Measurements from ENCODE around the gene HNRNPM.
A peak's percentile ranks its signal among the peaks of the same experiment; 100 is the strongest.
"Not testable (repeated sequence)": the region's sequence is repeated elsewhere in the genome, so short reads cannot be mapped to it uniquely, and the experiment has no call there.

The HNRNPM gene

DNA sequence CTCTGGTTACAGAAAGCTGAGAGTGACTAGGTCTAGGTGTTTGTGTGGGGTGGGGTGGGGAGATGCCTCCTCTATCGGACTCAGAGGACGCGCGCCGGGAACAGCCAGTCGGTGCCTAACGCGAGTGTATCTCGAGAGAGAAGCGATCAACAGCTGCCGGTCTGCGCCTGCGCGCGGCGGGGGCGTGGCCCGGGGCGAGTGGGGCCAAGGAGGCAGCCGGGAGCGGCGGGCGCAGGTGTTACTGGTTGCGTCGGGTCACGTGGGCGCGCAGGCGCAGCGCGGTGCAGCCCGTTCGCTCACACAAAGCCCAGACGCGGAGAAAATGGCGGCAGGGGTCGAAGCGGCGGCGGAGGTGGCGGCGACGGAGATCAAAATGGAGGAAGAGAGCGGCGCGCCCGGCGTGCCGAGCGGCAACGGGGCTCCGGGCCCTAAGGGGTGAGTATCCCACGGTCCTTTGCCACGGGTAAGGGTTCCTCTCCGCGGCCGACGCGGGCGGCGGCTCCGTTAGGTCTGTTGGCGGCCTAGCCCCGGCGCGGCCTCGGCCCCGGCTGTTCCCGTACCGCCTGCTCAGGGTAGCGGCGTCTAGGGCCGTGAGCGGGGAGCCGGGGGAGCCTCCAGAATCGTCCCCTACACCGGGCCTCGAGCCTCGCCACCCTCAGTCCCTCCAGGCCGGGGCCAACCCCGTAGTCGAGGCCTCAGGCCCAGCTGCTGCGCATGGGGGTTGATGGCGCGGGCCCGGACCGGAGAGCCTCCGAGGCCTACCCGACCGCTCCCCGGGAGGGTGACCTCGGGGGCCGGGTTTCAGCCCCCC is at the start of gene HNRNPM:
Gene HNRNPM (plus strand): TSS at position 299 of the 811 bp plus-strand sequence. CDS start 24 bp downstream, at position 323.
- DNase-seq (ENCODE audit: low spot score): peak; percentile 95
- FAIRE-seq: peak; percentile 4

DNA sequence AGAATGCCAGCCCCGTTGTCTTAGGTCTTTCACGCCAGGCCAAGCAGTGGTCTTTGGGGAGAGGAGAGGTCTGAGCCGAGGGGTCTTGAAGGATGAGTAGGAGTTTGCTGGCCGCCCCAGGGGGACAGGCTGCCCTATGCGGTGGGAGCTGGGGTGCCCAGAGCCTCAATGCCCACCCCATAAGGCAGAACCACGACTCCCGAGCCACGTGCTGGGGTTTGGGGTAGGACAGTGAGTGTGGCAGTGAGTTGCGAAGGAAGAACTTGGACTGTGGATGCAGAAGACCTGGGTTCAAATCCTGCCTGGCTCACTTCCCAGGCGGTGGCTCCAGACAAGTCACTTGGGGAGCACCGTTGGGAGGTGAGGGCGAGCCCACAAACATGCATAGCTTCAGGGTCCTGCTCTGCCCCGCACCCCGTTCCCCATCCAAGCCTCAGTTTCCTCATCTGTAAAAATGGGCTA is 49.1 kb upstream of the HNRNPM start:
- DNase-seq (ENCODE audit: low spot score) (no peak), FAIRE-seq (no peak)

DNA sequence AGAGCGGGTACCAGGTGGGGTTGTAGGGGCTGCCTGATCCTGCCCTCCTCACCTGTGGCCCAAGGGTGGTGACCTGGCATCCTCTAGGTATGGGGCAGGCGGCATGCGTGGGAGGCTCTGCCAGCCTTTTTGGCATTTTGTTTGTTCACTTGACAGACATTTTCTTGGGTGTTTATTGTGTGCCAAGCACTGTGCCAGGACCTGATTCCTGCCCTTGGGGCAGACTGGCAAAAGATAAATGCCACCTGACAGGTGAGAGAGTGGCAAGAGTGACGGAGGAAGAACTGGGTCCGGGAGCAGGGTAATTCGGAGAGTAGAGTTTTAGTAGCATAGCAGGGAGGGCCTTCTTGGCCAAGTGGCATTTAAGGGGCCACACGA is 48.6 kb upstream of the HNRNPM start:
- FAIRE-seq: no peak
- DNase-seq (ENCODE audit: low spot score): no peak

DNA sequence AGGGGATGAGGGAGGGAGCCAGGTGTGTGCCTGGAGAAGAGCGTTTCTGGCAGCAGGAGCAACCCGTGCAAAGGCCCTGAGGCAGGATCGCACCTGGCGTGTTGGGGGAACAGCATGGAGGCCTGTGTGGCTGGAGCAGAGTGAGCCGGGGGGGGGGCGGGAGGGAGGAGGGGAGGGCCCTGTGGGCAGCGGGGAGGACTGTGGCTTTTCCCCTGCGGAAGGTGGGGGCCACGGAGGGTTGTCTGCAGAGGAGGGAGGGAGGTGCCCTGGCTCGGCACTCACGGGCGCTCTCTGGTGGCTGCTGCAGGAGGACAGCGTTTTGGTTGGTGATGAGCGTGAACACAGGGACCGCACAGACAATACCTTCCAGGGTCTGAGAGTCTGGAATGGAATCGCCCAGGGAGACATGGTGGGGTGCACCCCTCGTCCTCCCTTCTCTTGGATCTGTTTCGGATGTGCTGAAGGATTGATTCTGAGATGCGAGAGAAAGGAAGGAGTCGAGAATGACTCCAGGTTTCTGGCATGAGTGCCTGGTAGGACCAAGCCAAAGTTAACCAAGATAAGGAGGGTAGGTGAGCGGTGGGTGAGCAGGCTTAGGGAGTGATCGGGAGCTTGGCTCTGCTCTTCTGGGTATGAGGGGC is 48.1 kb upstream of the HNRNPM start:
- DNase-seq (ENCODE audit: low spot score) (peak; percentile 19), FAIRE-seq (no peak)

DNA sequence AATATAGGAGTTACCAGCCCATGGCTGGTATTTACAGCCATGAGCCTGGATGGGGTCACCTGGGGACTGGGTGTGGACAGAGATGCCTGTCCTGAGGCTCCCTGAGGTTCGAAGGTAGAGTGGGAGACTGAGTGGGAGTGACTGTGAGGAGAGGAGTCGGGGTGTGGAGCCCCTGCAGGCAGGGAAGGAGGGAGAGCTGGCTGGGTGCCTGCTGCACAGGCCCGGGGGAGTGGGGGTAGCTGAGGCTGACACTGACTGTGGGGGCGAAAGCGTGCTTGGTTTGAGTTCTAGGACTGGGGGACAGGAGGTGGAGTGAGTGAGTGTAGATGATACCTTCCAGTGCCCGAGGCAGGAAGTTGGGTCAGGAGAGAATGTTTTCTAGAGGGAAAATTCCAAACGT is 47.5 kb upstream of the HNRNPM start:
- DNase-seq (ENCODE audit: low spot score): no peak
- no peak for FAIRE-seq

DNA sequence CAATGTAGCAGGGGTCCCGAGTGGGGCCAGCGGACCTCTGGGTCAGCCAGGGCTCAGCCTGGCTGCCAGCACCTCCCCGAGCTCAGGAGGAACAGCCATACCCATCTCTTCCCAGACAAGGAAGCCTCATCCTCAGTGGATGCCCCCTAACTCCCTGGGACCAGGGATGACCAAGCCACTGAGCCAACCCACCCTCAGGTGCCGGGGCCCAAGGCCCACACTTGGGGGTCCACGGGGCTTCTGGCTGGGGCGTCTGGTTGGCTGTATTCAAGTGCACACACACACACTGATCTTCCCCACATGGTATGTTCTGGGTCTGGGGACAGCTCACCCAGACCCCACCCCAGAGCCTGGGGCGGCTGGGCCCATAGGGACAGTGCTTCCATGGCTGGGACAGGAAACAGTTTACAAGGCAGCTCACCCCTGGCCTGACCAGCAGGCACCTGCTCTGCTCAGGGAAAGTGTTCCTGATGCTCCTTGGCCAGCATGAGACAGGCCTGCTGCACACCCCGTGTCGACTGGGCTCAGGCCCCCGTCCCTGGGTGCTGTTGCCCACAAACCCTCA is 46.9 kb upstream of the HNRNPM start:
- DNase-seq (ENCODE audit: low spot score): no peak
- no peak for FAIRE-seq

- FAIRE-seq: peak; percentile 94
- DNase-seq (ENCODE audit: low spot score): peak; percentile 96
Observed at GRCh38 chr19:8398311-8398771, 46.4 kb upstream of the HNRNPM start.

GRCh38 chr19:8399681-8400188 is 45.0 kb upstream of the HNRNPM start:
- DNase-seq (ENCODE audit: low spot score): no peak
- no peak for FAIRE-seq

DNA sequence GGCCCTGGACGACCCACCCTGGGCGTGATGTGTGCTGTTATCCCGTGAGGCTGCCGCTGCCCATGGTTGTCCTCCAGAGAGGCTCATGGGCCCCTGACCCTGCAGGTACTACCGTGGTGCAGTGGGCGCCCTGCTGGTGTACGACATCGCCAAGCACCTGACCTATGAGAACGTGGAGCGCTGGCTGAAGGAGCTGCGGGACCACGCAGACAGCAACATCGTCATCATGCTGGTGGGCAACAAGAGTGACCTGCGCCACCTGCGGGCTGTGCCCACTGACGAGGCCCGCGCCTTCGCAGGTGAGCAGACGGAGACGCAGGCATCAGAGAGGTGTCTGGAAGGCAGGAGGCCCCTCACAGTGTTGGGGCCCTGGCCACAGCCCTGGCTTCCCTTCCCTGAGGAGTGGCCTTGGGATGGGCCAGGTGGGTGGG is 42.8 kb upstream of the HNRNPM start:
- DNase-seq (ENCODE audit: low spot score) (no peak), FAIRE-seq (no peak)

DNA sequence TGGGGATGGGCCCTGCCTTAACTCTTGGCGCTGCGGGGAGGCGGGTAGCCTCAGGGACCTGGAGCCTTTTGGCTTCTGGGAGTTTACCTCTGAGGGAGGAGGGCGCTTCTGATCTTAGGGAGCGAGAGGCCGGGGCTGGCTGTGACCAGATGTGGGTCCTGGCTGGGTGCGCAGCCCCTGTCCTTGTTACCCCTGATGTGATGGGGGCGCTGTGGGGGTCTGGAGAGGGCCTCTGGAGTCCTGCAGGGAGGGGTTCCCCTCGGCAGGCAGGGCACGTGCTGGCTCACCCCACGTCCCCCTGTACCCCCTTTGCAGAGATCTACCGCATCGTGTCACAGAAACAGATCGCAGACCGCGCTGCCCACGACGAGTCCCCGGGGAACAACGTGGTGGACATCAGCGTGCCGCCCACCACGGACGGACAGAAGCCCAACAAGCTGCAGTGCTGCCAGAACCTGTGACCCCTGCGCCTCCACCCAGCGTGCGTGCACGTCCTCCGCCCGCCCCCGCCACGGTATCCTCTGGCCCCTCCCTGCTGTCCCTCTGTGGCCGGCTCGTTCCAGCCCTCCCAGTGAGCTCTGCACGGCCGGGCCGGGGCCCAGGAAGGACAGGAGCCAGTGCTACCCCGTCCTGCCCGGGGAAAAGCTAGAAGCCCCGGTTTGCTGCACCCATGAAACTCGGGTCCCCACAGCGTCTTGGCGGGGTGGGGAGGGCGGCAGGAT is 41.5 kb upstream of the HNRNPM start:
- FAIRE-seq: no peak
- no peak for DNase-seq (ENCODE audit: low spot score)

GRCh38 chr19:8403820-8404109 is 41.0 kb upstream of the HNRNPM start:
- FAIRE-seq (no peak), DNase-seq (ENCODE audit: low spot score) (no peak)

- DNase-seq (ENCODE audit: low spot score) (no peak), FAIRE-seq (no peak)
Observed at GRCh38 chr19:8404391-8405151, 40.2 kb upstream of the HNRNPM start.

GRCh38 chr19:8410718-8411117 is 34.1 kb upstream of the HNRNPM start:
- not testable (repeated sequence) for FAIRE-seq; DNase-seq (ENCODE audit: low spot score)

DNA sequence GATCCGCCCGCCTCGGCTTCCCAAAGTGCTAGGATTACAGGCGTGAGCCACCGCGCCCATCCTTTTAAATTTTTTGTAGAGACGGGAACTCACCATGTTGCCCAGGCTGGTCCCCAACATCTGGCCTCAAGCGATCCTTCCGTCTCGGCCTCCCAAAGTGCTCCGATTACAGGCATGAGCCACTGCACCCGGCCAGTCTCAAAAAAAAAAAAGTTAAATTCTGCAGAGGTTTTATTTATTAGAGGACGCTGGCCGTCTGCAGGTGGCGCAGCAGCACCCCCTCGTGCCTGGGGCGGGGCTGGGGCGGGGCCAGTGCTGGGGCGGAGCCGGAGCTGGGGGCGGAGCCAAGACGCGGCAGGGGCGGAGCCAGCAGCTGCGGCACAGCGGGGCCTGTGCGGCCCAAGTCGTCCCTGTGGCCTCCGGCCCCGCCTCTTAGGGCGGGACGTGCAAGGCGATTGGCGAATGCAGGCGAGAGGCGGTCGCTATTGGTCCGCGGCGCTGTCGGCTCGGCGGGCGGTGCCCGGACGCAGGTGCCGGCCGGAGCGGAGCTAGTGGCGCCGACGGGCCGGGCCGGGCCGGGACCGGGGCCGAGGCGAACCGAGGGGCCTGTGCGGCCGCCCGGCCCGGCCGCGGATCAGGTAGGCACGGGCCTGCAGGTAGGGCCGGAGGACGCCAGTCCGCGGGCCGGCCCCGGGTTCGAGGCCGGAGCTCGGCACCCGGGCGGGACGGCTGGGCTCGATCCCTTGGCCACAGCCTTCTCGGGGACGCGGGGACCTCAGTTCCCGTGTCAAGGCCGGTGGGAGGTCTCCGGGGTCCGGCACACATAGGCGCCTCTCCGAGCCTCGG is 31.8 kb upstream of the HNRNPM start, which contains the start of gene MARCHF2:
Gene MARCHF2 (plus strand): TSS at position 523 of the 846 bp plus-strand sequence. CDS start 8,536 bp downstream, outside the sequence.
- FAIRE-seq: no peak
- peak; percentile 90 for DNase-seq (ENCODE audit: low spot score)

GRCh38 chr19:8413629-8413995 is 31.2 kb upstream of the HNRNPM start:
- DNase-seq (ENCODE audit: low spot score) (no peak), FAIRE-seq (no peak)

DNA sequence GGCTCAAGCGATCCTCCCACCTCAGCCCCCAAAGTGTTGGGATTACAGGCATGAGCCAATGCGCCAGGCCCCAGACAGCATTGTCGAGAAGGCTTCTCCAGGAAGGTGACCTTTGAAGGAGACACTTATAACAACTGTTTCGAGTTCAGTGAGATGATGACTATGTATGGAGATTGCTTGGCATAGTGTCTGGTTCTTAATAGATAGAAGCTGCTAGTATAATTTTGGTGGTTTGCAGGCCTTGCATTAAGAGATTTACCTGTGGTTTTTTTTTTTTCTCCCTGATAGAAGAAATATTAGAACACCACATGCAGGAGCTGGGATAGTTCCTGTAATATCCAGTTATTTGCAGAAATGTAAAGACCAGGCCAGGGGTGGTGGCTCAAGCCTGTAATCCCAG is 28.0 kb upstream of the HNRNPM start:
- no peak for DNase-seq (ENCODE audit: low spot score)
- FAIRE-seq: no peak

DNA sequence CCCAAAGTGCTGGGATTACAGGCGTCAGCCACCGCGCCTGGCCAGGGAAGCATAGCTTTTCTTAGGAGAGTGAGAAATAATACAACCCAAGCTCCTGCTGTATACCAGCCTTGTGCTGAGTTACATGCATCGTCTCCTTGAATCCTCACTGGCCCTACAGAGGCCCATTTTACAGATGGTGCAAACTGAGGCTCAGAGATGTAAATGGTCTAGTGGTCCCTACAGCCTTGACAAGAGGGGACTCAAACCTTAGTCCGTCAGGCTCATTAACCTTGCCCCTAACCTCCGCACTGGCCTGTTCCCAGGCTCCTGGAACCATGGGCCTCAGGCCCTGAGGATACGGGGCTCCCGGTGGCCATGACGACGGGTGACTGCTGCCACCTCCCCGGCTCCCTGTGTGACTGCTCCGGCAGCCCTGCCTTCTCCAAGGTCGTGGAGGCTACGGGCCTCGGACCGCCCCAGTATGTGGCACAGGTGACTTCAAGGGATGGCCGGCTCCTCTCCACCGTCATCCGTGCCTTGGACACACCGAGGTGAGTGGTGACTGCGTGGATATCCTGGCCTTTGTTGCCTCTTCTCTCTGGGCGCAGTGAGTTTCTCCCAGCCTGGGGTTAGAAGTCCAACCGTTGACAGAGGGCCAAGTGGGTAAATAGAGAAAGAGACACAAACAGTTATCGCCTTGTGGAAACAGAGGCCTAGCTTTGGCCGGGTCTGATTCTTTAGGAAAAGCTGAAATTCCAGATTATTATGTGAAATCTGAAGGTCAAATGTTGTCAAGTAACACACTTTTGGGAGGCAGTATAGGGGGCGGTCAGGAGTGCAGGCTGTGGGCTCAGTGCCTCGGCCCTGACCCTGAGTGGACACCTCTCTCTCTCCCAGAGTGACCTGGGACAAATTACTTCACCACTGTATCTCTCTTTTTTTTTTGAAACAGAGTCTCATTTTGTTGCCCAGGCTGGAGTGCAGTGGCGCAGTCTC is 23.0 kb upstream of the HNRNPM start:
- FAIRE-seq (no peak), DNase-seq (ENCODE audit: low spot score) (no peak)

- FAIRE-seq: peak; percentile 95
- peak; percentile 94 for DNase-seq (ENCODE audit: low spot score)
Observed at GRCh38 chr19:8423817-8424223, 21.0 kb upstream of the HNRNPM start.

GRCh38 chr19:8425331-8425730 is 19.4 kb upstream of the HNRNPM start:
- not testable (repeated sequence) for DNase-seq (ENCODE audit: low spot score); FAIRE-seq
